NCI-H748 (cell line): ENCODE results near the gene TVP23B.
"Not testable (repeated sequence)": the region's sequence is repeated elsewhere in the genome, so short reads cannot be mapped to it uniquely, and the experiment has no call there.

ENCODE experiments used
- DNase-seq: peaks from one replicate; lab custom pipeline; 2025; ENCODE audit not compliant: unreplicated experiment; lab: John Stamatoyannopoulos, UW

TVP23B gene

GRCh38 chr17:18780991-18781718, at the start of gene TVP23B:
Gene TVP23B, plus strand, starts transcription at chr17:18781183. Its CDS starts 111 bp downstream, at chr17:18781294.
- DNase-seq: peak; percentile 99

GRCh38 chr17:18732438-18732837, 48.5 kb upstream of the TVP23B start:
- DNase-seq: not testable (repeated sequence)

GRCh38 chr17:18733350-18733749, 47.6 kb upstream of the TVP23B start:
- DNase-seq: not testable (repeated sequence)

GRCh38 chr17:18739616-18740391, 41.2 kb upstream of the TVP23B start:
- not testable (repeated sequence) for DNase-seq

GRCh38 chr17:18741228-18741627, 39.8 kb upstream of the TVP23B start:
- DNase-seq: not testable (repeated sequence)

GRCh38 chr17:18743699-18744421, 37.1 kb upstream of the TVP23B start, which contains the start of gene FBXW10:
Gene FBXW10, plus strand, starts transcription at chr17:18744054. Its CDS starts 191 bp downstream, at chr17:18744245.
- not testable (repeated sequence) for DNase-seq

- not testable (repeated sequence) for DNase-seq
Observed at GRCh38 chr17:18744726-18745125, 36.3 kb upstream of the TVP23B start.

GRCh38 chr17:18746551-18746950, 34.4 kb upstream of the TVP23B start:
- DNase-seq: not testable (repeated sequence)

GRCh38 chr17:18747501-18747900, 33.5 kb upstream of the TVP23B start:
- DNase-seq: not testable (repeated sequence)

- DNase-seq: not testable (repeated sequence)
Observed at GRCh38 chr17:18750242-18750641, 30.7 kb upstream of the TVP23B start.

- not testable (repeated sequence) for DNase-seq
Observed at GRCh38 chr17:18753829-18754409, 27.1 kb upstream of the TVP23B start.

- DNase-seq: not testable (repeated sequence)
Observed at GRCh38 chr17:18755969-18756368, 25.0 kb upstream of the TVP23B start.

GRCh38 chr17:18757368-18758044, 23.5 kb upstream of the TVP23B start:
- not testable (repeated sequence) for DNase-seq

GRCh38 chr17:18758344-18758743, 22.6 kb upstream of the TVP23B start:
- not testable (repeated sequence) for DNase-seq

- not testable (repeated sequence) for DNase-seq
Observed at GRCh38 chr17:18760221-18760620, 20.8 kb upstream of the TVP23B start.

- DNase-seq: not testable (repeated sequence)
Observed at GRCh38 chr17:18770572-18770971, 10.4 kb upstream of the TVP23B start.

- not testable (repeated sequence) for DNase-seq
Observed at GRCh38 chr17:18771066-18771465, 9.9 kb upstream of the TVP23B start.

- no peak for DNase-seq
Observed at GRCh38 chr17:18772471-18772870, 8.5 kb upstream of the TVP23B start.

GRCh38 chr17:18781805-18782204, 822 bp downstream of the TVP23B start:
- not testable (repeated sequence) for DNase-seq

- DNase-seq: not testable (repeated sequence)
Observed at GRCh38 chr17:18785933-18786332, 5.0 kb downstream of the TVP23B start.
